Measurements from ENCODE around the gene POLR2B. TPM values are rescaled to one million over a fixed set of nuclear protein-coding genes. Genes with fewer than 3 reads are reported as not detected.

Gene POLR2B
- total RNA-seq, 2 experiments from 2014 or later: 119 TPM

GRCh38 chr4:57020467-57021101, 41.9 kb downstream of the POLR2B start:
- intact Hi-C loops (cut with micrococcal nuclease): no loop called here
- TF ChIP-seq CTCF (IDR thresholded peaks at IDR 0.05): no peak
- H3K4me1 Mint-ChIP-seq (ENCODE audit: low read depth): peaks cover 2% of the 10 kb centered on the region
- POLR2A ChIA-PET: no interaction called here
- ATAC-seq (no peak), DNase-seq (no peak)
- CTCF ChIA-PET: no interaction called here
- H3K36me3 Mint-ChIP-seq (ENCODE audit: low read depth): peaks cover 63% of the 10 kb centered on the region
- peak overlapping the region; percentile 54 for H3K27ac Mint-ChIP-seq
- H3K9me3 Mint-ChIP-seq: no peaks in the 10 kb centered on the region
- H3K4me3 Mint-ChIP-seq: no peak overlapping the region
- H3K27me3 Mint-ChIP-seq: no peaks in the 10 kb centered on the region

GRCh38 chr4:57023104-57023503, 44.4 kb downstream of the POLR2B start:
- Mint-ChIP-seq H3K27ac (peak overlapping the region; percentile 12), H3K4me1 (ENCODE audit: low read depth) (peaks cover 4% of the 10 kb centered on the region), H3K36me3 (ENCODE audit: low read depth) (peaks cover 63% of the 10 kb centered on the region), H3K4me3 (no peak overlapping the region), H3K27me3 (no peaks in the 10 kb centered on the region), H3K9me3 (no peaks in the 10 kb centered on the region)
- CTCF ChIA-PET: interaction anchor here (0.9 kb wide), 1 partner anchor 14 kb away, joined by 4 read pairs; no protein-coding TSS in a partner anchor
- ATAC-seq (no peak), DNase-seq (no peak)
- TF ChIP-seq CTCF (IDR thresholded peaks at IDR 0.05): no peak
- intact Hi-C loops (cut with micrococcal nuclease): no loop called here
- POLR2A ChIA-PET: no interaction called here

- Mint-ChIP-seq H3K4me1 (ENCODE audit: low read depth) (no peaks in the 10 kb centered on the region), H3K9me3 (no peaks in the 10 kb centered on the region), H3K36me3 (ENCODE audit: low read depth) (peaks cover 11% of the 10 kb centered on the region), H3K27me3 (peaks cover 2% of the 10 kb centered on the region), H3K27ac (no peak overlapping the region), H3K4me3 (no peak overlapping the region)
- TF ChIP-seq CTCF (IDR thresholded peaks at IDR 0.05): no peak
- DNase-seq: no peak
- ATAC-seq: no peak
- POLR2A ChIA-PET: interaction anchor here (0.6 kb wide), 2 partner anchors 8 to 187 kb away, joined by 3 read pairs; no protein-coding TSS in a partner anchor
- intact Hi-C loops (cut with micrococcal nuclease): no loop called here
- CTCF ChIA-PET: interaction anchor here (1.1 kb wide), 1 partner anchor 11 kb away, joined by 3 read pairs; no protein-coding TSS in a partner anchor
Measured at GRCh38 chr4:57034520-57034919, 55.8 kb downstream of the POLR2B start.

GRCh38 chr4:57037982-57038604, 59.4 kb downstream of the POLR2B start:
- Mint-ChIP-seq H3K4me1 (ENCODE audit: low read depth) (no peaks in the 10 kb centered on the region), H3K27me3 (peaks cover 11% of the 10 kb centered on the region), H3K9me3 (no peaks in the 10 kb centered on the region), H3K36me3 (ENCODE audit: low read depth) (no peaks in the 10 kb centered on the region), H3K27ac (no peak overlapping the region), H3K4me3 (no peak overlapping the region)
- POLR2A ChIA-PET: no interaction called here
- CTCF ChIA-PET: interaction anchor here (0.6 to 2.2 kb wide), 8 partner anchors 9 to 153 kb away, joined by 3 to 14 read pairs (median 4); no protein-coding TSS in a partner anchor
- intact Hi-C loops (cut with micrococcal nuclease): no loop called here
- peak; percentile 64 for TF ChIP-seq CTCF (IDR thresholded peaks at IDR 0.05)
- DNase-seq (peak; percentile 49), ATAC-seq (no peak)

- ChIA-PET POLR2A (no interaction called here), CTCF (no interaction called here)
- intact Hi-C loops (cut with micrococcal nuclease): no loop called here
- no peaks in the 10 kb centered on the region for H3K36me3 Mint-ChIP-seq (ENCODE audit: low read depth)
- H3K27me3 Mint-ChIP-seq: peaks cover 11% of the 10 kb centered on the region
- no peak overlapping the region for H3K4me3 Mint-ChIP-seq
- H3K4me1 Mint-ChIP-seq (ENCODE audit: low read depth): no peaks in the 10 kb centered on the region
- no peaks in the 10 kb centered on the region for H3K9me3 Mint-ChIP-seq
- no peak for TF ChIP-seq CTCF (IDR thresholded peaks at IDR 0.05)
- no peak overlapping the region for H3K27ac Mint-ChIP-seq
- ATAC-seq: no peak
- DNase-seq: no peak
Measured at GRCh38 chr4:57039345-57039744, 60.6 kb downstream of the POLR2B start.
